GM12873 (cell line): Measurements from ENCODE around the gene DCANP1.

Experiments
- TF ChIP-seq, protein P1 (sequence below): IDR thresholded peaks from 2 replicates; pipeline ENCODE4 v1.5.1; 2012; ENCODE audit warnings: low read depth, mild to moderate bottlenecking, moderate library complexity, low read length, control low read depth; ENCODE audit not compliant: insufficient read depth; ENCODE audit errors: missing control alignments

The DCANP1 gene

GRCh38 chr5:135484674-135485086 lies 37.5 kb upstream of the DCANP1 start:
- TF ChIP-seq, protein P1, sequence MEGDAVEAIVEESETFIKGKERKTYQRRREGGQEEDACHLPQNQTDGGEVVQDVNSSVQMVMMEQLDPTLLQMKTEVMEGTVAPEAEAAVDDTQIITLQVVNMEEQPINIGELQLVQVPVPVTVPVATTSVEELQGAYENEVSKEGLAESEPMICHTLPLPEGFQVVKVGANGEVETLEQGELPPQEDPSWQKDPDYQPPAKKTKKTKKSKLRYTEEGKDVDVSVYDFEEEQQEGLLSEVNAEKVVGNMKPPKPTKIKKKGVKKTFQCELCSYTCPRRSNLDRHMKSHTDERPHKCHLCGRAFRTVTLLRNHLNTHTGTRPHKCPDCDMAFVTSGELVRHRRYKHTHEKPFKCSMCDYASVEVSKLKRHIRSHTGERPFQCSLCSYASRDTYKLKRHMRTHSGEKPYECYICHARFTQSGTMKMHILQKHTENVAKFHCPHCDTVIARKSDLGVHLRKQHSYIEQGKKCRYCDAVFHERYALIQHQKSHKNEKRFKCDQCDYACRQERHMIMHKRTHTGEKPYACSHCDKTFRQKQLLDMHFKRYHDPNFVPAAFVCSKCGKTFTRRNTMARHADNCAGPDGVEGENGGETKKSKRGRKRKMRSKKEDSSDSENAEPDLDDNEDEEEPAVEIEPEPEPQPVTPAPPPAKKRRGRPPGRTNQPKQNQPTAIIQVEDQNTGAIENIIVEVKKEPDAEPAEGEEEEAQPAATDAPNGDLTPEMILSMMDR: no peak

DNA sequence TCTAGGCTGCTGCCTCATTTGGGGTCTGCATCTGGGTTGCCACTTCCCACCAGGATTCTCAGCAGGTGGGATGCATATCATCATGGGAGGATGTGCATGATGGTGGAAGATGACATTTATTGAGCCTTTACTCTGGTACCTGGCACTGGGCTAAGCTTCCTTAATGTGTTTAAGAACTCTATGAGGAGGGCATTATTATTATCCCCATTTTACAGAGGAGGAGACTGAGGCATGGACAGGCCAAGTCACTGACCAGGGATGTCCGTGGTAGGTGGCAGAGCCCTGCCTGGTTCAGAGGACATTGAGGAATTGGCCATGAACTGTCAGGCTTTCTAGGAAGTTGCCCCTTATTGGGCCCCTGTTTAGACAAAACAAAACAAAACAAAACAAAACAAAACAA lies 36.1 kb upstream of the DCANP1 start:
- TF ChIP-seq, protein P1: no peak

- TF ChIP-seq, protein P1: no peak
These were observed 35.3 kb upstream of the DCANP1 start for GRCh38 chr5:135482381-135482933.

- TF ChIP-seq, protein P1: no peak
These were observed 34.8 kb upstream of the DCANP1 start for GRCh38 chr5:135481909-135482311.

DNA sequence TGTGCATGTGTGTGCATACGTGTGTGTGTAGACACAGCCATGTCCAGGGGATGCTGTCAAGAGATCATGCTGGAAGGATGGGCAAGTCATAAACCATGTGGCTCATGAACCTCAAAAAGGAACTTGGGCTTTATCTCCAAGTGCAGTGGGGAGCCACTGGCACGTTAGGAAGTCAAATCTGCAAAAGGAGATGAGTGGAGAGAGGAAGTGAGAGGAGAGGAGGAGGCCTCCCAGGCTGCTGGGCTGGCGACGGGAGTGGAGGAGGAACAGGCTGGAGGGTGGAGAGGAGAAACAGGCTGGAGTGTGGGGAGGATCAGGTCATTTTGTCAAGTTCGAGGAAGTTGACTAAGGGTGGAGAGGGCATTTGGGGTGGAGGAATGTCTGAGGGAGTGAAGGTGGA lies 34.2 kb upstream of the DCANP1 start:
- TF ChIP-seq, protein P1: no peak

GRCh38 chr5:135480511-135480910 lies 33.4 kb upstream of the DCANP1 start:
- TF ChIP-seq, protein P1: no peak

- TF ChIP-seq, protein P1: no peak
These were observed 31.8 kb upstream of the DCANP1 start for GRCh38 chr5:135478938-135479337.
